A549 (cell line): ENCODE data around the gene CLDN18. TPM values are rescaled to one million over a fixed set of nuclear protein-coding genes. Genes with fewer than 3 reads are reported as not detected.

ENCODE experiments used
- ATAC-seq, 2 experiments: fragments of 200-7000 bp in 1 of 2; fragments of >200 bp in 1 of 2; cut with Nextera tagmentation in 1 of 2; cut with Tn5 transposase in 1 of 2; 3 replicates each; pipeline versions ENCODE4 v1.8.0 to v1.9.1; 2018 to 2020; ENCODE audit warnings: mild to moderate bottlenecking in 1 of 2, moderate library complexity in 1 of 2
- CTCF ChIA-PET: fragments of 300-600 bp; sonication (Branson Sonifier 250); formaldehyde crosslinking; extraction: SDS; loops from one replicate; lab custom pipeline; 2021; ENCODE audit warnings: antibody characterized with exemption, inconsistent platforms; lab: Yijun Ruan, JAX
- POLR2A ChIA-PET: fragments of 350-600 bp; formaldehyde crosslinking; extraction: SDS; loops from one replicate; lab custom pipeline; 2021; ENCODE audit warnings: antibody characterized with exemption, inconsistent platforms; lab: Yijun Ruan, JAX
- DNase-seq, 2 experiments: peaks; one replicate each; pipeline versions ENCODE4 v3.0.0 to v3.0.0-alpha.2; 2011 to 2016; ENCODE audit warnings: low read depth in 1 of 2, low spot score in 1 of 2
- FAIRE-seq: peaks from 2 replicates; lab custom pipeline; 2011; peaks lifted over from hg19 to GRCh38; lab: Jason Lieb, UNC
- H3K27ac ChIP-seq, 2 experiments: fragments of >200 bp; sonication (Bioruptor Twin); formaldehyde crosslinking; 3 replicates each; pipeline ENCODE4 v1.5.1; 2016 to 2017
- H3K4me1 ChIP-seq: fragments of >200 bp; sonication (Bioruptor Twin); formaldehyde crosslinking; 3 replicates; pipeline ENCODE4 v1.6.1; 2016
- H3K4me2 ChIP-seq: fragments of >200 bp; sonication (Bioruptor Twin); formaldehyde crosslinking; 3 replicates; pipeline ENCODE4 v1.6.1; 2016
- H3K4me3 ChIP-seq: fragments of >200 bp; sonication (Bioruptor Twin); formaldehyde crosslinking; 3 replicates; pipeline ENCODE4 v1.5.1; 2016
- H3K9me3 ChIP-seq: fragments of >200 bp; sonication (Bioruptor Twin); formaldehyde crosslinking; 3 replicates; pipeline ENCODE4 v1.6.1; 2016
- CEBPB ChIP-seq, 2 experiments: fragments of >200 bp in 1 of 2; sonication (Bioruptor Twin) in 1 of 2; formaldehyde crosslinking in 1 of 2; IDR thresholded peaks; 2 replicates each; pipeline ENCODE4 v1.6.1; 2012 to 2016
- CHD2 ChIP-seq: fragments of 150-350 bp; IDR thresholded peaks from 2 replicates; pipeline ENCODE4 v1.6.1; 2014; ENCODE audit warnings: low read length; ENCODE audit not compliant: partially characterized antibody
- CHD4 ChIP-seq: fragments of 200-600 bp; sonication (generic); IDR thresholded peaks from 2 replicates; pipeline ENCODE4 v1.6.1; 2016; ENCODE audit warnings: antibody characterized with exemption, mild to moderate bottlenecking, borderline replicate concordance
- FOSB ChIP-seq: fragments of 250-450 bp; sonication (Bioruptor Pico); IDR thresholded peaks from 2 replicates; pipeline ENCODE4 v1.5.0; 2020; ENCODE audit warnings: mild to moderate bottlenecking, moderate library complexity
- HDAC2 ChIP-seq: fragments of 200-600 bp; sonication (generic); IDR thresholded peaks from 2 replicates; pipeline ENCODE4 v1.6.1; 2016
- HEYL ChIP-seq: fragments of 250-450 bp; sonication (Bioruptor Pico); IDR thresholded peaks from 2 replicates; pipeline ENCODE4 v1.8.0; 2021; ENCODE audit warnings: mild to moderate bottlenecking, moderate library complexity
- NR3C1 ChIP-seq: fragments of >200 bp; sonication (Bioruptor Twin); formaldehyde crosslinking; IDR thresholded peaks from 3 replicates; pipeline ENCODE4 v1.6.1; 2017
- POLR2A ChIP-seq: IDR thresholded peaks from 2 replicates; pipeline ENCODE4 v1.6.1; 2012; ENCODE audit warnings: mild to moderate bottlenecking, low read length
- RARB ChIP-seq: fragments of 250-450 bp; sonication (Bioruptor Pico); IDR thresholded peaks from 2 replicates; pipeline ENCODE4 v1.8.0; 2021; ENCODE audit warnings: mild to moderate bottlenecking, moderate library complexity
- SMC3 ChIP-seq: fragments of >200 bp; sonication (Bioruptor Twin); formaldehyde crosslinking; IDR thresholded peaks from 3 replicates; pipeline ENCODE4 v1.6.1; 2018; ENCODE audit warnings: inconsistent platforms
- SREBF2 ChIP-seq: fragments of 450-650 bp; IDR thresholded peaks from 2 replicates; pipeline ENCODE4 v1.6.1; 2014; ENCODE audit warnings: mild to moderate bottlenecking, moderate library complexity
- WGBS: methylation state at CpG from one replicate; pipeline ENCODE4 v1.1.6; 2017; ENCODE audit errors: missing lambda C conversion rate; 5-methylcytosine and 5-hydroxymethylcytosine counted together
- polyA plus RNA-seq, 4 experiments: library from polyadenylated mRNA; depleted of rRNA in 3 of 4; stranded (reverse); fragments of >200 nt; fragmentation: RNase III in 1 of 4; extraction: RNeasy Plus Mini Kit Qiagen cat#74134 plus additional on column Dnase treatment in 1 of 4; gene quantifications; 2 replicates in 3 of 4; 3 replicates in 1 of 4; pipeline ENCODE4 v1.2.3, GENCODE V29; 2011 to 2017
- TF ChIP-seq, protein P1 (sequence below): fragments of 450-650 bp; IDR thresholded peaks from 2 replicates; pipeline ENCODE4 v1.6.1; 2014; ENCODE audit warnings: antibody characterized with exemption
- TF ChIP-seq, protein P2 (sequence below): fragments of >200 bp; sonication (Bioruptor Twin); formaldehyde crosslinking; IDR thresholded peaks from 3 replicates; pipeline ENCODE4 v1.6.1; 2016
- TF ChIP-seq, protein P3 (sequence below): fragments of 200-600 bp; sonication (generic); IDR thresholded peaks from 2 replicates; pipeline ENCODE4 v1.6.1; 2016; ENCODE audit warnings: antibody characterized with exemption, mild to moderate bottlenecking, moderate library complexity
- TF ChIP-seq, protein P4 (sequence below): fragments of 250-450 bp; sonication (Bioruptor Pico); IDR thresholded peaks from 2 replicates; pipeline ENCODE4 v1.5.0; 2020; ENCODE audit warnings: low read depth, mild to moderate bottlenecking, moderate library complexity
- TF ChIP-seq, protein P5 (sequence below): fragments of >200 bp; sonication (Bioruptor Twin); formaldehyde crosslinking; IDR thresholded peaks from 3 replicates; pipeline ENCODE4 v1.5.1; 2016
- TF ChIP-seq, protein P6 (sequence below): fragments of 250-450 bp; sonication (Bioruptor Pico); IDR thresholded peaks from 2 replicates; pipeline ENCODE4 v1.5.0; 2021; ENCODE audit warnings: mild to moderate bottlenecking, moderate library complexity, borderline replicate concordance

The CLDN18 gene
- polyA plus RNA-seq, 2 of the 4 experiments (the other 2 are of a cell fraction), result not detected

DNA sequence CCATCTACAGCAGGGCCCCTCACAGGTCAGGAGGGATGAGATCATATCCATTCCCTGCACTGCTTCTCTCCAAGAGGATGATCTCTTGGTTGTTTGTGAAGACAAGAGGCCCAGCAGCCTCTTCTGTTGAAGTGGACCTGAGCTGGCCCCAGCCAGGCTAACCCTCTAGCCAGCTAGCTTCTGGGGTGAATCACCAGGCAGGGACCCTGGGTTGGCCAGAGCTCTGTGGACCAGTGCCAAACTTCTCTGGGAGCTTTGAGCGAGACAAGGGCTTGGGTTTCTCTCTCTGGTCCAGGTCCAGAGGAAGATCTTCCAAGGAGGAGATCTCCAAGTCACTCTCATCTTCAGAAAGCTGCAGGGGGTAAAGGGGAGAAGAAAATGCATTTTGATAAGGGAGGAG is 52.7 kb downstream of the CLDN18 start:
- FAIRE-seq (no peak), ATAC-seq (no peak), DNase-seq (no peak)
- Histone ChIP-seq H3K4me1 (no peaks in the 10 kb centered on the region), H3K4me2 (no peak overlapping the region), H3K27ac (no peak overlapping the region), H3K9me3 (no peaks in the 10 kb centered on the region), H3K4me3 (no peak overlapping the region)
- CTCF ChIA-PET, result interaction anchor here (2.8 to 13.1 kb wide), 2 partner anchors 10 to 55 kb away, joined by 15 to 224 read pairs; partner anchors contain the start of gene DZIP1L
- TF ChIP-seq, protein P1, sequence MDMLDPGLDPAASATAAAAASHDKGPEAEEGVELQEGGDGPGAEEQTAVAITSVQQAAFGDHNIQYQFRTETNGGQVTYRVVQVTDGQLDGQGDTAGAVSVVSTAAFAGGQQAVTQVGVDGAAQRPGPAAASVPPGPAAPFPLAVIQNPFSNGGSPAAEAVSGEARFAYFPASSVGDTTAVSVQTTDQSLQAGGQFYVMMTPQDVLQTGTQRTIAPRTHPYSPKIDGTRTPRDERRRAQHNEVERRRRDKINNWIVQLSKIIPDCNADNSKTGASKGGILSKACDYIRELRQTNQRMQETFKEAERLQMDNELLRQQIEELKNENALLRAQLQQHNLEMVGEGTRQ, result no peak
- TF ChIP-seq POLR2A (no peak), SMC3 (no peak), CEBPB (IDR thresholded peaks at IDR 0.05) (no peak), CHD2 (no peak)
- TF ChIP-seq, protein P2, sequence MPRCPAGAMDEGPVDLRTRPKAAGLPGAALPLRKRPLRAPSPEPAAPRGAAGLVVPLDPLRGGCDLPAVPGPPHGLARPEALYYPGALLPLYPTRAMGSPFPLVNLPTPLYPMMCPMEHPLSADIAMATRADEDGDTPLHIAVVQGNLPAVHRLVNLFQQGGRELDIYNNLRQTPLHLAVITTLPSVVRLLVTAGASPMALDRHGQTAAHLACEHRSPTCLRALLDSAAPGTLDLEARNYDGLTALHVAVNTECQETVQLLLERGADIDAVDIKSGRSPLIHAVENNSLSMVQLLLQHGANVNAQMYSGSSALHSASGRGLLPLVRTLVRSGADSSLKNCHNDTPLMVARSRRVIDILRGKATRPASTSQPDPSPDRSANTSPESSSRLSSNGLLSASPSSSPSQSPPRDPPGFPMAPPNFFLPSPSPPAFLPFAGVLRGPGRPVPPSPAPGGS, result no peak
- TF ChIP-seq, protein P3, sequence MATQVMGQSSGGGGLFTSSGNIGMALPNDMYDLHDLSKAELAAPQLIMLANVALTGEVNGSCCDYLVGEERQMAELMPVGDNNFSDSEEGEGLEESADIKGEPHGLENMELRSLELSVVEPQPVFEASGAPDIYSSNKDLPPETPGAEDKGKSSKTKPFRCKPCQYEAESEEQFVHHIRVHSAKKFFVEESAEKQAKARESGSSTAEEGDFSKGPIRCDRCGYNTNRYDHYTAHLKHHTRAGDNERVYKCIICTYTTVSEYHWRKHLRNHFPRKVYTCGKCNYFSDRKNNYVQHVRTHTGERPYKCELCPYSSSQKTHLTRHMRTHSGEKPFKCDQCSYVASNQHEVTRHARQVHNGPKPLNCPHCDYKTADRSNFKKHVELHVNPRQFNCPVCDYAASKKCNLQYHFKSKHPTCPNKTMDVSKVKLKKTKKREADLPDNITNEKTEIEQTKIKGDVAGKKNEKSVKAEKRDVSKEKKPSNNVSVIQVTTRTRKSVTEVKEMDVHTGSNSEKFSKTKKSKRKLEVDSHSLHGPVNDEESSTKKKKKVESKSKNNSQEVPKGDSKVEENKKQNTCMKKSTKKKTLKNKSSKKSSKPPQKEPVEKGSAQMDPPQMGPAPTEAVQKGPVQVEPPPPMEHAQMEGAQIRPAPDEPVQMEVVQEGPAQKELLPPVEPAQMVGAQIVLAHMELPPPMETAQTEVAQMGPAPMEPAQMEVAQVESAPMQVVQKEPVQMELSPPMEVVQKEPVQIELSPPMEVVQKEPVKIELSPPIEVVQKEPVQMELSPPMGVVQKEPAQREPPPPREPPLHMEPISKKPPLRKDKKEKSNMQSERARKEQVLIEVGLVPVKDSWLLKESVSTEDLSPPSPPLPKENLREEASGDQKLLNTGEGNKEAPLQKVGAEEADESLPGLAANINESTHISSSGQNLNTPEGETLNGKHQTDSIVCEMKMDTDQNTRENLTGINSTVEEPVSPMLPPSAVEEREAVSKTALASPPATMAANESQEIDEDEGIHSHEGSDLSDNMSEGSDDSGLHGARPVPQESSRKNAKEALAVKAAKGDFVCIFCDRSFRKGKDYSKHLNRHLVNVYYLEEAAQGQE, result no peak
- TF ChIP-seq, protein P4, sequence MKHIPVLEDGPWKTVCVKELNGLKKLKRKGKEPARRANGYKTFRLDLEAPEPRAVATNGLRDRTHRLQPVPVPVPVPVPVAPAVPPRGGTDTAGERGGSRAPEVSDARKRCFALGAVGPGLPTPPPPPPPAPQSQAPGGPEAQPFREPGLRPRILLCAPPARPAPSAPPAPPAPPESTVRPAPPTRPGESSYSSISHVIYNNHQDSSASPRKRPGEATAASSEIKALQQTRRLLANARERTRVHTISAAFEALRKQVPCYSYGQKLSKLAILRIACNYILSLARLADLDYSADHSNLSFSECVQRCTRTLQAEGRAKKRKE, result no peak
- POLR2A ChIA-PET, result interaction anchor here (0.5 kb wide), 1 partner anchor 13 kb away, joined by 6 read pairs; no protein-coding TSS in a partner anchor
- WGBS, result no CpG with 5 or more reads among the region's 1 CpG

DNA sequence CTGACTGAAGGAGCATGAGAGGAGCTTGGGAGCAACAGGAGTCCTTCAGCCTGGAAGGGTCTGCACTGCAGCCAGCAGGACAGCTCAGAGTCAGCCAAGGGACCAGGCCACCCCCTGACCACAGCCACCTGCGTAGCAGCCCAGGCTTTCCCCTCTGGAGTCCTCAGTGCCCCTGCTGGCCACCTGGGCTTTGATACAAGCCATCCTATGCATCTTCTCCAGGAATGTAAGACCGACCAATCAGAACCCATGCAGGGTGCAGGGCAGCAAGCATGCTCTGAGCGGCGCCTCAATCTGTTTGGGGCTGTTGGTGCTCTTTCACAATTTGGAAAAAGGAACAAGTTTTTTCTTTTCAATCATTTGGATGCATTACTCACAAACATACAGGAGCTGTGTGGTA is 53.5 kb downstream of the CLDN18 start:
- ChIA-PET POLR2A (no interaction called here), CTCF (interaction anchor here (0.9 to 13.1 kb wide), 3 partner anchors 11 to 55 kb away, joined by 3 to 224 read pairs (median 15); partner anchors contain the start of gene DZIP1L)
- ATAC-seq, result peak in 1 of 2 experiments; percentile 28; a peak in 1 of 6 replicates
- no peaks in the 10 kb centered on the region for H3K9me3 ChIP-seq
- no peak overlapping the region for H3K4me3 ChIP-seq
- DNase-seq, result no peak
- H3K4me2 ChIP-seq, result no peak overlapping the region
- 51% methylated on average over 4 of the region's 4 CpGs for WGBS
- no peak overlapping the region for H3K27ac ChIP-seq
- H3K4me1 ChIP-seq, result no peaks in the 10 kb centered on the region
- TF ChIP-seq, protein P5, sequence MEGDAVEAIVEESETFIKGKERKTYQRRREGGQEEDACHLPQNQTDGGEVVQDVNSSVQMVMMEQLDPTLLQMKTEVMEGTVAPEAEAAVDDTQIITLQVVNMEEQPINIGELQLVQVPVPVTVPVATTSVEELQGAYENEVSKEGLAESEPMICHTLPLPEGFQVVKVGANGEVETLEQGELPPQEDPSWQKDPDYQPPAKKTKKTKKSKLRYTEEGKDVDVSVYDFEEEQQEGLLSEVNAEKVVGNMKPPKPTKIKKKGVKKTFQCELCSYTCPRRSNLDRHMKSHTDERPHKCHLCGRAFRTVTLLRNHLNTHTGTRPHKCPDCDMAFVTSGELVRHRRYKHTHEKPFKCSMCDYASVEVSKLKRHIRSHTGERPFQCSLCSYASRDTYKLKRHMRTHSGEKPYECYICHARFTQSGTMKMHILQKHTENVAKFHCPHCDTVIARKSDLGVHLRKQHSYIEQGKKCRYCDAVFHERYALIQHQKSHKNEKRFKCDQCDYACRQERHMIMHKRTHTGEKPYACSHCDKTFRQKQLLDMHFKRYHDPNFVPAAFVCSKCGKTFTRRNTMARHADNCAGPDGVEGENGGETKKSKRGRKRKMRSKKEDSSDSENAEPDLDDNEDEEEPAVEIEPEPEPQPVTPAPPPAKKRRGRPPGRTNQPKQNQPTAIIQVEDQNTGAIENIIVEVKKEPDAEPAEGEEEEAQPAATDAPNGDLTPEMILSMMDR, result no peak
- no peak for TF ChIP-seq HDAC2
- no peak for TF ChIP-seq SREBF2
- TF ChIP-seq SMC3, result no peak
- no peak for TF ChIP-seq NR3C1
- TF ChIP-seq HEYL (CRISPR knock-in tag), result no peak
- TF ChIP-seq CHD4, result no peak
- no peak for TF ChIP-seq CHD2
- FAIRE-seq, result no peak

DNA sequence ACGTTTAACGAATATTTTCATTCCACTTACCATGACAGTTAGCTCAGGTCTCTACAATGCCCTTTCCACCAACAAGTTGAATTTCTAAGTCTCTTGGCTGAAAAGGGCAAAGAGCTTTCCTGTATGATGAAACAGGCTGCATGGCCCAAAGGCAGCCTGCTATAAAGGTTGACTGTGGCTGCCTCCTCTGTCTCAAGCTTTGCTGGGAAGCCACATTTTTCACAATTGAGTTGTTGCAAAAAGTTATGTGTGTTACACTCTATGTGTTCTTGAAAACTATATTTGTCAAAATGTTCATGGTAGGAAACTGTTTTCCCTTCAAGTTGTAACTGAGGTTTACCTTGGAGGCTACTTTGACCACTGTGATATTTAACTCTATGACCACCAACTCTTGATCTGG is 56.0 kb downstream of the CLDN18 start:
- no peak overlapping the region for H3K4me3 ChIP-seq
- no peak for ATAC-seq
- POLR2A ChIA-PET, result no interaction called here
- no peaks in the 10 kb centered on the region for H3K4me1 ChIP-seq
- DNase-seq, result no peak
- CTCF ChIA-PET, result interaction anchor here (1.0 to 13.1 kb wide), 4 partner anchors 14 to 52 kb away, joined by 3 to 224 read pairs (median 8); partner anchors contain the start of gene DZIP1L
- no peak overlapping the region for H3K27ac ChIP-seq
- H3K9me3 ChIP-seq, result no peaks in the 10 kb centered on the region
- WGBS, result 90% methylated on average over 2 of the region's 2 CpGs
- FAIRE-seq, result no peak
- H3K4me2 ChIP-seq, result no peak overlapping the region
- TF ChIP-seq FOSB (no peak), RARB (no peak), NR3C1 (no peak)
- TF ChIP-seq, protein P3, result no peak
- TF ChIP-seq, protein P4, result no peak
- TF ChIP-seq, protein P6, sequence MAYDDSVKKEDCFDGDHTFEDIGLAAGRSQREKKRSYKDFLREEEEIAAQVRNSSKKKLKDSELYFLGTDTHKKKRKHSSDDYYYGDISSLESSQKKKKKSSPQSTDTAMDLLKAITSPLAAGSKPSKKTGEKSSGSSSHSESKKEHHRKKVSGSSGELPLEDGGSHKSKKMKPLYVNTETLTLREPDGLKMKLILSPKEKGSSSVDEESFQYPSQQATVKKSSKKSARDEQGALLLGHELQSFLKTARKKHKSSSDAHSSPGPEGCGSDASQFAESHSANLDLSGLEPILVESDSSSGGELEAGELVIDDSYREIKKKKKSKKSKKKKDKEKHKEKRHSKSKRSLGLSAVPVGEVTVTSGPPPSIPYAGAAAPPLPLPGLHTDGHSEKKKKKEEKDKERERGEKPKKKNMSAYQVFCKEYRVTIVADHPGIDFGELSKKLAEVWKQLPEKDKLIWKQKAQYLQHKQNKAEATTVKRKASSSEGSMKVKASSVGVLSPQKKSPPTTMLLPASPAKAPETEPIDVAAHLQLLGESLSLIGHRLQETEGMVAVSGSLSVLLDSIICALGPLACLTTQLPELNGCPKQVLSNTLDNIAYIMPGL (CRISPR knock-in tag), result no peak
